CD4-positive, CD25-positive, alpha-beta regulatory T cell (primary cell): Measurements from ENCODE around the gene ENO2. TPM values are rescaled to one million over a fixed set of nuclear protein-coding genes. Genes with fewer than 3 reads are reported as not detected.

ENCODE experiments used
- ATAC-seq, 2 donors: fragments of 150-1000 bp; cut with Tn5 transposase; one replicate each; pipeline ENCODE4 v1.10.0; 2021; ENCODE audit warnings: low read depth in 2 of 2, moderate number of reproducible peaks in 2 of 2, moderate library complexity in 1 of 2
- DNase-seq, 3 donors: peaks; one replicate each; pipeline versions ENCODE4 v3.0.0 to v3.0.0-alpha.2; 2012 to 2022; ENCODE audit warnings: mixed read lengths in 1 of 3
- H3K27ac ChIP-seq: one replicate; pipeline ENCODE4 v1.7.0; 2013; ENCODE audit warnings: mild to moderate bottlenecking, low read length; ENCODE audit not compliant: insufficient read depth, poor library complexity, severe bottlenecking
- H3K27me3 ChIP-seq: one replicate; pipeline ENCODE4 v1.7.0; 2013; ENCODE audit warnings: low read length; ENCODE audit not compliant: control insufficient read depth, insufficient read depth
- H3K36me3 ChIP-seq: one replicate; pipeline ENCODE4 v1.7.0; 2013; ENCODE audit warnings: mild to moderate bottlenecking, low read length, moderate library complexity; ENCODE audit not compliant: control insufficient read depth, insufficient read depth
- H3K4me1 ChIP-seq: 2 replicates; pipeline ENCODE4 v1.7.0; 2013; ENCODE audit warnings: mild to moderate bottlenecking, low read length; ENCODE audit not compliant: insufficient read depth, control insufficient read depth, poor library complexity, severe bottlenecking
- H3K4me3 ChIP-seq: one replicate; pipeline ENCODE4 v1.7.0; 2013; ENCODE audit warnings: low read depth, mild to moderate bottlenecking, low read length, moderate library complexity
- H3K9me3 ChIP-seq, 2 experiments: 1 replicate in 1 of 2; 2 replicates in 1 of 2; pipeline ENCODE4 v1.7.0; 2013; ENCODE audit warnings: low read length in 2 of 2, mild to moderate bottlenecking in 1 of 2, moderate library complexity in 1 of 2; ENCODE audit not compliant: control insufficient read depth in 2 of 2
- H3K27ac Mint-ChIP-seq, 3 donors: one replicate each; pipeline ENCODE4 v1.8.0; 2020 to 2022; ENCODE audit warnings: mild to moderate bottlenecking in 3 of 3, mixed read lengths in 3 of 3, moderate library complexity in 2 of 3
- H3K27me3 Mint-ChIP-seq: one replicate; pipeline ENCODE4 v1.8.0; 2022; ENCODE audit warnings: mild to moderate bottlenecking, mixed read lengths
- H3K36me3 Mint-ChIP-seq: one replicate; pipeline ENCODE4 v1.8.0; 2020; ENCODE audit warnings: mixed read lengths
- H3K4me1 Mint-ChIP-seq, 4 donors: one replicate each; pipeline ENCODE4 v1.8.0; 2020 to 2022; ENCODE audit warnings: mixed read lengths in 4 of 4, mild to moderate bottlenecking in 1 of 4
- H3K4me3 Mint-ChIP-seq, 4 donors: one replicate each; pipeline ENCODE4 v1.8.0; 2020 to 2022; ENCODE audit warnings: mild to moderate bottlenecking in 4 of 4, mixed read lengths in 4 of 4, moderate library complexity in 3 of 4
- H3K9me3 Mint-ChIP-seq, 7 donors: one replicate each; pipeline ENCODE4 v1.8.0; 2020 to 2022; ENCODE audit warnings: mixed read lengths in 7 of 7, mild to moderate bottlenecking in 3 of 7, moderate library complexity in 2 of 7
- polyA plus RNA-seq, 4 donors: library from polyadenylated mRNA; unstranded; fragments of 300-500 nt; fragmentation: Illumina TruSeq; gene quantifications; one replicate each; pipeline ENCODE4 v1.2.3, GENCODE V29; 2021
- total RNA-seq: library from RNA; stranded (reverse); gene quantifications from one replicate; pipeline ENCODE4 v1.2.3, GENCODE V29; 2022

ENO2 gene
- total and polyA plus RNA-seq, 5 donors from 2014 or later, result 18.1 to 88.2 (median 23.2) TPM

DNA sequence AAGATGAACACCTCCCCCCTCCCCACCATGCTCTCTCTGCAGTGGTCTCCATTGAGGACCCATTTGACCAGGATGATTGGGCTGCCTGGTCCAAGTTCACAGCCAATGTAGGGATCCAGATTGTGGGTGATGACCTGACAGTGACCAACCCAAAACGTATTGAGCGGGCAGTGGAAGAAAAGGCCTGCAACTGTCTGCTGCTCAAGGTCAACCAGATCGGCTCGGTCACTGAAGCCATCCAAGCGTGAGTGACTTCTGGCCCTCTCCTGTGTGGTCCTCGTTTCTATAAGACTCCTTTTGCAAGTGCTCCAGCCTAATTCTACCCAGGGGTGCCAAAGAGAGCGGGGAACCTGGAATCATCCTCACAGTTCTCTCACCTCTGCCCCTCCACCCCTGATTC, 7.2 kb downstream of the ENO2 start:
- H3K36me3 Mint-ChIP-seq, result peaks cover 23% of the 10 kb centered on the region
- Histone ChIP-seq H3K36me3 (peaks cover 27% of the 10 kb centered on the region), H3K27me3 (no peaks in the 10 kb centered on the region), H3K4me1 (peaks cover 9% of the 10 kb centered on the region), H3K27ac (no peak overlapping the region), H3K9me3 (no peaks in the 10 kb centered on the region), H3K4me3 (no peak overlapping the region)
- H3K4me3 Mint-ChIP-seq, result peak overlapping the region in 1 of 4 donors; percentile 54
- peaks cover 0 to 32% (median 18%) of the 10 kb centered on the region in 4 donors for H3K4me1 Mint-ChIP-seq
- H3K27ac Mint-ChIP-seq, result no peak overlapping the region
- H3K9me3 Mint-ChIP-seq, result no peaks in the 10 kb centered on the region
- H3K27me3 Mint-ChIP-seq, result no peaks in the 10 kb centered on the region
- no peak for ATAC-seq
- no peak for DNase-seq

- no peak overlapping the region for H3K27ac Mint-ChIP-seq
- Histone ChIP-seq H3K27me3 (no peaks in the 10 kb centered on the region), H3K36me3 (peaks cover 20% of the 10 kb centered on the region), H3K4me3 (no peak overlapping the region), H3K4me1 (peaks cover 13% of the 10 kb centered on the region), H3K9me3 (no peaks in the 10 kb centered on the region), H3K27ac (no peak overlapping the region)
- peaks cover 20% of the 10 kb centered on the region for H3K36me3 Mint-ChIP-seq
- ATAC-seq (no peak), DNase-seq (no peak)
- peak overlapping the region in 2 of 4 donors; percentile 54 to 55 for H3K4me3 Mint-ChIP-seq
- peaks cover 0 to 32% (median 20%) of the 10 kb centered on the region in 4 donors for H3K4me1 Mint-ChIP-seq
- H3K9me3 Mint-ChIP-seq, result no peaks in the 10 kb centered on the region
- H3K27me3 Mint-ChIP-seq, result no peaks in the 10 kb centered on the region
These were observed 7.9 kb downstream of the ENO2 start for GRCh38 chr12:6921996-6922946.

GRCh38 chr12:6923003-6923732, 8.8 kb downstream of the ENO2 start:
- H3K36me3 ChIP-seq, result peaks cover 14% of the 10 kb centered on the region
- Mint-ChIP-seq H3K4me1 (peaks cover 0 to 32% (median 20%) of the 10 kb centered on the region in 4 donors), H3K27ac (peak overlapping the region in 2 of 3 donors; percentile 69 to 96), H3K36me3 (peaks cover 16% of the 10 kb centered on the region), H3K9me3 (no peaks in the 10 kb centered on the region), H3K4me3 (peak overlapping the region in 2 of 4 donors; percentile 5 to 55), H3K27me3 (no peaks in the 10 kb centered on the region)
- DNase-seq, result no peak
- no peak for ATAC-seq
- H3K27me3 ChIP-seq, result no peaks in the 10 kb centered on the region
- H3K4me3 ChIP-seq, result no peak overlapping the region
- peak overlapping the region; percentile 55 for H3K27ac ChIP-seq
- H3K4me1 ChIP-seq, result peaks cover 15% of the 10 kb centered on the region
- no peaks in the 10 kb centered on the region for H3K9me3 ChIP-seq

GRCh38 chr12:6923851-6924250, 9.5 kb downstream of the ENO2 start:
- H3K27me3 ChIP-seq, result no peaks in the 10 kb centered on the region
- no peaks in the 10 kb centered on the region for H3K9me3 ChIP-seq
- Mint-ChIP-seq H3K27me3 (no peaks in the 10 kb centered on the region), H3K36me3 (peaks cover 16% of the 10 kb centered on the region), H3K4me1 (peaks cover 0 to 36% (median 23%) of the 10 kb centered on the region in 4 donors), H3K4me3 (peak overlapping the region in 2 of 4 donors; percentile 80 to 97), H3K27ac (peak overlapping the region; percentile 93 to 96 (median 95)), H3K9me3 (no peaks in the 10 kb centered on the region)
- H3K4me3 ChIP-seq, result no peak overlapping the region
- H3K36me3 ChIP-seq, result peaks cover 14% of the 10 kb centered on the region
- H3K4me1 ChIP-seq, result peaks cover 20% of the 10 kb centered on the region
- no peak for DNase-seq
- ATAC-seq, result no peak
- peak overlapping the region; percentile 55 for H3K27ac ChIP-seq

DNA sequence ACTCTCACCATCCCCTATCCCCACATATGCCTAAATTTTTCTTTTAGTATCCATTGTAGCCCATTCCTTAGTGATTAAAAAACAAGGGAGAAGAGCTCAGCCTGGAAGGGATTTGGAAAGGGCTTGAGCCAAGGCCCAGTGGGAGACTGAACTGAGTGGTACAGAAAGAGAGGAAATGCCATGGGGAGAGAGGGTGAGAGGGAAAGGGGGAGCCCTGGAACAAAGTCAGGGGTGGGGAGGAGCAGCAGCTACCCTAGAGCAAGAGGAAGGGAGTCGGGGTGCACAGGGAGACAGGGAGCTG, 10.8 kb downstream of the ENO2 start:
- Histone ChIP-seq H3K36me3 (peaks cover 9% of the 10 kb centered on the region), H3K9me3 (no peaks in the 10 kb centered on the region), H3K4me3 (no peak overlapping the region), H3K27ac (peak overlapping the region; percentile 55), H3K4me1 (peaks cover 31% of the 10 kb centered on the region), H3K27me3 (no peaks in the 10 kb centered on the region)
- peaks cover 3% of the 10 kb centered on the region for H3K36me3 Mint-ChIP-seq
- ATAC-seq (no peak), DNase-seq (no peak)
- H3K4me1 Mint-ChIP-seq, result peaks cover 6 to 43% (median 31%) of the 10 kb centered on the region in 4 donors
- H3K4me3 Mint-ChIP-seq, result peak overlapping the region; percentile 43 to 97 (median 67)
- peak overlapping the region in 2 of 3 donors; percentile 93 to 96 for H3K27ac Mint-ChIP-seq
- H3K27me3 Mint-ChIP-seq, result no peaks in the 10 kb centered on the region
- H3K9me3 Mint-ChIP-seq, result no peaks in the 10 kb centered on the region

DNA sequence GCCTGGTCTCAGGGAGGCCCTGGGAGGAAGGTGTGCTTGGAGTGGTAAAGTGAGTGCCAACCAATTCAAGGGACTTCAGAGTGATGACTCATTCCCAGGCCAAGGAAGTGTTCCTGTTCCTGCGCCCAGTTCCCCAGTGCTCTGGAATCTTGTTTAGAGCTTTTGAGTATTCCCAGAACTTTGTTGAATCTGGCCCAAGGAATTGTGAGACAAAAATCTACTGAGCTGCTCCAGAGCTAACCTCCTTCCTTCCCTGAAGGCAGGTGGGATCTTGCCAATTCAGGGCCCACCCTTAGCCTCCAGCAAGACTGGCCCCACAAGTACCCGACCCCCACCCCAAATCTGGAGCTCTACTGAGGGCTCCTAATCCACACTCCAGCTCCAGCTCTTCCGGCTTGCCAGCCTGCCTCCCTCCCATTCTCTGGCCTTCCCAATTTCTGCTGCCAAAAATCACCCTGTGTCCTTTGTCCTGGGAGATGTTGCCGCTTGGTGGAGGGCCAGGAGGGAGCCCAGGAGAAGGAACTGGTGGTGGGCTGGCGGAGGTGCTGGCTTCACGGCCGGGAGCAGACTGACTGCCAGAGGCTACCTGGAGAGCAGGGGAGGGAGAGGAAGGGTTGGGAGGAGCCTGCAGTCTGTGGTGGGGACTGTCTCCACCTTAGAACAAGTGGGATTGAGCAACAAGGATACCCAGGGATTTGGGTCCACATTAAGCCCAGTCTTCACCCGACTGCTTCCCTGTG, 11.3 kb downstream of the ENO2 start:
- H3K4me1 Mint-ChIP-seq, result peaks cover 6 to 46% (median 33%) of the 10 kb centered on the region in 4 donors

GRCh38 chr12:6927379-6928021, 13.1 kb downstream of the ENO2 start, which contains the start of gene ATN1:
TSS of gene ATN1 (plus strand) at chr12:6927959. CDS start at chr12:6934002, 6,043 bp downstream.
- ATAC-seq (peak; percentile 18 to 38), DNase-seq (peak; percentile 42 to 44 (median 42))
- peak within 1 kb of the TSS; percentile 53 for H3K4me3 ChIP-seq
- Mint-ChIP-seq H3K4me3 (peak within 1 kb of the TSS; percentile 88 to 95 (median 94)), H3K9me3 (no peaks in the 10 kb centered on the region), H3K27me3 (no peaks in the 10 kb centered on the region), H3K4me1 (peaks cover 6 to 61% (median 40%) of the 10 kb centered on the region in 4 donors), H3K27ac (peak within 1 kb of the TSS; percentile 94 to 96 (median 95)), H3K36me3 (no peaks in the 10 kb centered on the region)
- peak within 1 kb of the TSS; percentile 82 for H3K27ac ChIP-seq
- H3K9me3 ChIP-seq, result no peaks in the 10 kb centered on the region
- no peaks in the 10 kb centered on the region for H3K27me3 ChIP-seq
- H3K4me1 ChIP-seq, result peaks cover 37% of the 10 kb centered on the region
- no peaks in the 10 kb centered on the region for H3K36me3 ChIP-seq

More for the DNA sequence above, 11.3 kb downstream of the ENO2 start:
- H3K4me3 ChIP-seq, result no peak overlapping the region
- H3K4me1 ChIP-seq, result peaks cover 31% of the 10 kb centered on the region
- peaks cover 9% of the 10 kb centered on the region for H3K36me3 ChIP-seq
- Mint-ChIP-seq H3K27me3 (no peaks in the 10 kb centered on the region), H3K9me3 (no peaks in the 10 kb centered on the region), H3K36me3 (peaks cover 3% of the 10 kb centered on the region), H3K4me3 (peak overlapping the region; percentile 74 to 94 (median 88)), H3K27ac (peak overlapping the region in 2 of 3 donors; percentile 93 to 96)
- H3K9me3 ChIP-seq, result no peaks in the 10 kb centered on the region
- DNase-seq (no peak), ATAC-seq (no peak)
- H3K27ac ChIP-seq, result no peak overlapping the region
- H3K27me3 ChIP-seq, result no peaks in the 10 kb centered on the region
